Colon (tissue), 2 donors: Measurements from ENCODE around the gene PARD3.
"Not testable (repeated sequence)": the region's sequence is repeated elsewhere in the genome, so short reads cannot be mapped to it uniquely, and the experiment has no call there.

Experiments
- FAIRE-seq: peaks from 2 replicates; lab custom pipeline; 2012; peaks lifted over from hg19 to GRCh38; lab: Jason Lieb, UNC
- donor health status: control.
- donor health status: control.

The PARD3 gene

DNA sequence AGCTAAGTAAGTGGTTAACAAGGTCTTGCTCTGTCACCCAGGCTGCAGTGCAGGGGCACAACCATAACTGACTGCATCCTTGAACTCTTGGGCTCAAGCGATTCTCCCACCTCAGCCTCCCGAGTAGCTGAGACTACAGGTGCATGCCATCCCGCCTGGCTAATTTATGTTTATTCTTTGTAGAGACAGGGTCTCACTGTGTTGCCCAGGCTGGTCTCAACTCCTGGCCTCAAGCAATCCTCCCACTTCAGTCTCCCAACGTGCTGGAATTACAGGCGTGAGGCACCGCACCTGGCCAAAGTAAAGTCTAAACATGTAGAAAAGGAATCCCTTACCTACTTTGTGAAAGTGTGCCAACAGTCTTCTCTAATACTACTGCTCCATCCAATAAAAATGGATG lies 17.9 kb downstream of the PARD3 start:
- FAIRE-seq, result no peak

DNA sequence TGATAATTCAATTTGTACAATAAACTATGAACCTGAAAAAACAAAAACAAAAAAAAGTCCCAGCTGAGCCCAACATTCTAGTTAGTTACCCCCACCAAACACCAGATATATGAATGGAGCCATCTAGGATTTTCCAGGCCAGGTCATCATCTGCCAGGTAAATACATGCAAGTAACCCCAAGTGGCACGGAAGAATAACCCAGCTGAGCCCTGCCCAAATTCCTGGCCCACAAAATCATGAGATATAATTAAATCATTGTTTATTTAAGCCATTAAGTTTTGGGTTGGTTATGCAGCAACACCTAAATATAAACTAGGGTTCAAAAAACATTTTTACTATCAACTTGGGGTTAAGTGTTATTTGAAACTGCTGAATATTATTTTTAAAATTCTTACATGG lies 19.0 kb downstream of the PARD3 start:
- FAIRE-seq, result no peak

DNA sequence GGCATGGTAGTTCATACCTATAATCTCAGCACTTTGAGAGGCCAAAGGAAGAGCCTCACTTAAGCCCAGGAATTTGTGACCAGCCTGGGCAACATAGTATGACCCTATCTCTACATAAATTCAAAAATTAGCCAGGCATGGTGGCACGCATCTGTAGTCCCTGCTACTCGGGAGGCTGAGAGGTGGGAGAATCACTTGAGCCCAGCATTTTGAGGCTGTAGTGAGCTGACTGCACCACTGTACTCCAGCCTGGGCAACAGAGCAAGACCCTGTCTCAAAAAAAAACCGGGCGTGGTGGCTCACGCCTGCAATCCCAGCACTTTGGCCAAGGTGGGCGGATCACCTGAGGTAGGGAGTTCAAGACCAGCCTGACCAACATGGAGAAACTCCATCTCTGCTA lies 19.8 kb downstream of the PARD3 start:
- no peak for FAIRE-seq

DNA sequence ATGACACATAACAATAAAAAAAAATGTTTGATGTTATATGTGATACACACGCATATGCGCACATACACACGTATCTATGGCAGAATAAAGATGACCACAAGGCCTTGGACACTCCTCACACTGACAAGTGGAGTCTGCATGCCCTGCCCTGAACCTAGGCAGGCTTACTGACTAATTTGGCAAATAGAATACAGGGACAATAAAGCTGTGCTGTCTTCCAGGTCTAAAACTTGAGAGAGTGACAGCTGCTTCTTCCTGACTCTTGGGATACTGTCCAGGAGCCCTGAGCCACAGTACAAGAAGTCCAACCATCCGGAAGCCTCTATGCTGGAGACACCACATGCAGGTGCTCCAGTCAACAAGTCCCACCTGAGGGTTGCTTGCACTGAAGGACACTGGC lies 20.3 kb downstream of the PARD3 start:
- no peak for FAIRE-seq

DNA sequence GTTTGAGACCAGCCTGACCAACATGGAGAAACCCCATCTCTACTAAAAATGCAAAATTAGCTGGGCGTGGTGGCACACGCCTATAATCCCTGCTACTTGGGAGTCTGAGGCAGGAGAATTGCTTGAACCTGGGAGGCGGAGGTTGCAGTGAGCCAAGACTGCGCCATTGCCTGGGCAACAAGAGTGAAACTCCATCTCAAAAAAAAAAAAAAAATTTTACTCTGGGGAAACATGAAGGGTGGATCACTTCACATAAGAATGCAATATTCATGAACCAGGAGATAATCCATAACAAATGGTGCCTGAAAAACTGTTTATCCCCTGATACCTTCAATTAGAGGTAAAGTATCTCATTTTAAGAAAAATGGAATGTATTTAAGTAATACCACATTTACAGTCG lies 21.5 kb downstream of the PARD3 start:
- not testable (repeated sequence) for FAIRE-seq

DNA sequence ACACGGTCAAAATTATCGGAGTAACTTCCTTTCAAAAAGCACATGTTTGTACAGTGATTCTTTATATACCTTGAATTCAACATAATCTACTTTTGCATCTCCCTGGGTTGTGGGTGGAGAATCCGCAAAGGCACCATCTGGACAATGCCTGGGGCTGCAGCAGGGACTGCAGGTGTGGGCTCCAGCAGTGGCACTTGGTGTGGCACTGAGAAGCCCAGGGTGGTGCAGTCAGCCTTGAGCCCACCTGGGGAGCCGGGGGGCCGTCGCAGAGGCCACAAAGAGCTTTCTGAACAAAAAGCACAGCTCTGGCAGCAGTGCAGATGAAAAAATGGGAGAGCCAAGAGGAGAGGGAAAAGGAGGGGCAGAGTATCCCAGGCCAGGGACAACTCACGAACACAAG lies 22.2 kb downstream of the PARD3 start:
- FAIRE-seq, result no peak

DNA sequence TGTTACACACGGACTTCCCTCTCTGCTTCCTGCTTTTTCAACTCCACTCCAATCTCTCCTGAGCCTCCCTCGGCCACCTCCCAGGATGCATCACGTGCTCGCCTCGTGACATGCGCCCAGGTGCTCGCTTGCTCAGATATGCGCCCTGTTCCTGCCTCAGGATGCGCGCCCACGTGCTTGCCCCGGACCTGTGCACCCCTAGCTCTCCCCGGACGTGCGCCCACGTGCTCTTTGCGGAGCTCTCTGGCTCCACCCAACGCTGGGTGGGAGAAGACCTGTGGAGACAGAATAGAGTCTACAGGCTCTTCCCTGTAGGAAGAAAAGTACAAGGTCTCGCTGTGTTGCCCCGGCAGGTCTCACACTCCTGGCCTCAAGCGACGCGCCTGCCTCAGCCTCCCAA lies 23.1 kb downstream of the PARD3 start:
- no peak for FAIRE-seq

DNA sequence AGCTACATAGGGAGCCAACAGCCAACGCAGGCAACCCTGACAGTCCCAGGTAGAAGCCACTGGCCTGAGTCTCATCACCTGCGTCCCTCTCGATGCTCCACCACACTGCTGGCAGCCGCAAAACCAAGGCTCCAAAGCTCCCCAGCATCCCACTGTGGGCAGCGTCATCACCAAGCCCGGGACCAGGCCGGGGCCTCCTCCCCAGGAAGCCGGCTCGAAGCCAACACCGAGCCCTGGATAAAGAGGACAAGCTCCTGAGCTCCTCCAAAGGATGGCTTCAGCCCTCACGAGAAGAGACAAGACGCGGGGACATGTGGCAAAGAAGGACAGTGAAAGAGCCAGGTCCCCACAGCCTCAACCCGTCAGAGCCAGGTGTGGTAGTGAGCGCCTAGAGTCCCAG lies 23.9 kb downstream of the PARD3 start:
- FAIRE-seq, result no peak

DNA sequence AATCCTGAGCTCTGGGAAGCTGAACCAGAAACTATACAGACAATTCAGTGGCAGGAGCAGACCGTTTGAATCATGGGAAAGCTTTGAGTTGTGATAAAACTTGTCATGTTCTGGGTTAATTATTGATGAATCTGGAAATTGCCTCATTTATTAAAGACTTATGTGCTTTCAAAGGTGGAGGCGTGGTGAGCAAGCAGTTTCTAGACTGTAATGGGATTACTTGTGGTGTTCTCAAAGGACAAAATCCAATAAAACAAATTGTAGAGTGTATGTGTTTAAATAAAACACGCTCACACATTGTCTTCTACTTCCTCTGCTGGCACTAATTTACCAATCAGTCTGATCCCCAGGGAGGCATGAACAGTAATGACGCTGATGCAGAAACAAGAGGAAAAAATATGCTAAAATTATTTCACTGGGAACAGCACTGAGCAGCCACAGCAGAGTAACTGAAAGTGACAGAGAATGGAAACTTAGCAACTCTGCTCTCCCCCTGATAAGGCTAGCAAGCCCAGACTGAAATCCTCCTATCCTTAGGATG lies 25.1 kb downstream of the PARD3 start:
- FAIRE-seq, result no peak

DNA sequence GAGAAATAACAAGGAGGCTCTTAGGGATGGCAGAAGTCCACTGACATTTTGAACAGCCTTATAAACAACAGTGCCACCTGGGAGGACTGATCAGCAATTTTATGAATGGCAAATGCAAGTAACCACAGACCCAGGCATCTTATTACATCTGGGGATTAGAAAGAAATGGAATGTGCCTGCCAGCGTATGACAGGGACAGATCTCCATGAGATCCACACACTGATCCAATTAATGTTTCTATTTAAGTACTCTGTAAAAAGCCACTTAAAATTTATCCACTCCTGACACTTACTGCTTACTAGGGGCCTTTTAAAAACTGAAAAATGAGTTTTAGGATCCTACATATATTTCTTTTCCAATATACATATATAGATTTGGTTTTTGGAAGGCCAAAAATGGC lies 28.6 kb downstream of the PARD3 start:
- FAIRE-seq, result no peak

DNA sequence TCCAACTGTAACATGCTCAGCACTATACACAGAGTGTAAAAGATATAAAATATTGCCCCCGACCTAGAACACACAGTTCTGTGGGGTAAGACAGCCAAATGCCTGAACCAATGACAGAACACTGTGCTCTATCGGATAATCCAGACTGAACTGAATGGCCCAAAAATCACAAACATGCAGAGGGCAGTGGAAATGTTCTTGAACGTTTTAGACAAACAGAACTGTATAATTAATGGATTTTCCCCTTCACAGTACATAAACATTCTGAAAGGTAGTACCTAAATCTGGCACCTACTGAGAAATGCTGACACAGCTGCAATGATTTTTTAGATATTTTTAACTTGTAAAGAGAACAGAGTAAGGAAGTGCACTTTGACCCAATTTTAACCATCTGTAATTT lies 33.4 kb downstream of the PARD3 start:
- FAIRE-seq, result no peak

DNA sequence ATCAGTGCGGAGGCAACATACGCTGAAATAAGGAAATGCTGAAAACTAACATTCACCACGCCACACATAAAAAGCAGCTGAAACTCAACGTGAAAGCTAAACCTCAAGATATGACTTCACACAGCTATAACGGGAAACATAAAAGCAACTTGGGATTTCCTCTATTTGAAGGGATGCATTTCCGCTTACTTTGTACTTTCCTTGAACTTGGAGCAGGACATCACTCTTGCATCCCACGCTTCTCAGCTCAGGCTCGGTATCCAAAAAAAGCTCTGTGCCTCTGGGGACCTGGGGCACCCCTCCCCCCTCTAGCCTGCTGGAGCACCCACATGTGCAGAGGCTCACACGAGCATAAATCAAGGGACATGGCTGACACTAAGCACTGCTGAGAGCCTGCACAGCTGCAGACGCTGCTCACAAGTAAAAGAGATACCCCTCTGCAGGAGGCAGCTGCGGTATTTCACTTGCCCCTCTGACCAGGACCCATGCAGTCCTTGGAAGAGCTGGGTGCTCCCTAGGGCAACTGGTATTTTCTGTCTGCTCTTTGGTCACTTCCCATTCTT lies 34.2 kb downstream of the PARD3 start:
- FAIRE-seq, result no peak

DNA sequence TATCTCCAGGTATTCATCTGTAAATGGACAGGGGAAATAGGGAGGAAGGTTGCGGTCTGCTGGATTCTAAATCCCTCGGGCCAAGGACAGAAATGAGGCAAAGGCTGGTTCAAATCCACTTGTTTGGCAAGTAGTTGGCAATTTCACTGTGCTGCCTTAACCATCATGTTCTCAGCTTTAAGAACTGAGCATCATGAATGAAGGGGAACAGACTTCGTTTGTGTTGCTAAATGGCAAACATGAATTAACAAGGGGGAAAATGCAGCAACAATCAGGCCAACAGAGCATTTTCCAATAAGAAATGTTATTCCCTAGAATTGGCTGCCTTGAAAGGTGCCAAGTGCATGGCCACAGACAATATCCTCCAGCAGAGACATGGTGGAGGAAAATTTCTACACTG lies 36.9 kb downstream of the PARD3 start:
- no peak for FAIRE-seq

DNA sequence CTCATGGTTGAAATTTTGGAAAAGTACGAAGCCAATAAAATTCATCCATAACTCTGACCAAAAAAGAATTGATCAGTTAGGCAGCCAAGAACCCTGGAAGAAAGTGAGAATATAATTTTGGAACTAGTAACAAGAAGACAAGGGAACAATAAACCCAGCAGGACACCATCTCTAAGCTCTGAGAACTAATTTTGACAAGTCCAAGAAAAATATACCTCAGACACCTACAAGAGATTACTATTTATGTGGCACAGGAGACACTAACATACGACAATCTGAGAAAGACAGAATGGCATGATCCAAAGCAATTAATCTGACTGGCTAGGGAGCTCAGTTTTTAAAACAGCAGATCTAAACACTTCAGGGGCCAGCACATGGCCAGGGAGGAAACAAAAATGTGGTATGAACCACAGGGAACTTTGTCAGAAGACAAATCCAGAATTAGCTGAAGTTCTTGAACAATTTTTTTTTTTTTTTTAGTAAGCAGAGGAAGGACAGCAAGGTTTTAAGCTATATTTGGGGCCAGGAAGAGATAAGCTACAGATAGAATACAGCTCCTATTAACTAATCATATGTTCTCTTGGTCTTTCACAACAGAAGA lies 38.9 kb downstream of the PARD3 start:
- FAIRE-seq, result no peak

DNA sequence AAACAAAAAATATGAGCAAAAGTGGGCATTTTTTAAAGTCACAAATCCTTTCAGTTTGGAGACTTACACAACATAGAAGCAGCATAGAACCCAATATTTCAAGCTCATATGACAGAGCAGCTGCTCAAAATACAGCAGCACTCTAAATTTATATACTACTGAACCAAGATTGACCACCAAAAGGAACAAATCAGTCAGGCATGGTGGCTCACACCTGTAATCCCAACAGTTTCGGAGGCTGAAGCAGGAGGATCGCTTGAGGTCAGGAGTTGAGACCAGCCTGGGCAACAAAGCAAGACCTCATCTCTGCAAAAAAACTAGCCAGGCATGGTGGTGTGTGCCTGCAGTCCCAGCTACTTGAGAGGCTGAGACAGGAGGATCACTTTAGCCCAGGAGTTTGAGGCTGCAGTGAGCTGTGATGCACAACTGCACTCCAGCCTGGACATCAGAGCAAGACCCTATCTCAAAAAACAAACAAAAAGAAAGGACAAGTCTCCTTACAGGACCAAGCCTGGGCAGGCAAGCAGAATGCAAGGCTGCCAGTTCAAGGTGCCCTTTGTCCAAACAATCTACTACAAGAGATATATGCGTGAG lies 40.0 kb downstream of the PARD3 start:
- no peak for FAIRE-seq

DNA sequence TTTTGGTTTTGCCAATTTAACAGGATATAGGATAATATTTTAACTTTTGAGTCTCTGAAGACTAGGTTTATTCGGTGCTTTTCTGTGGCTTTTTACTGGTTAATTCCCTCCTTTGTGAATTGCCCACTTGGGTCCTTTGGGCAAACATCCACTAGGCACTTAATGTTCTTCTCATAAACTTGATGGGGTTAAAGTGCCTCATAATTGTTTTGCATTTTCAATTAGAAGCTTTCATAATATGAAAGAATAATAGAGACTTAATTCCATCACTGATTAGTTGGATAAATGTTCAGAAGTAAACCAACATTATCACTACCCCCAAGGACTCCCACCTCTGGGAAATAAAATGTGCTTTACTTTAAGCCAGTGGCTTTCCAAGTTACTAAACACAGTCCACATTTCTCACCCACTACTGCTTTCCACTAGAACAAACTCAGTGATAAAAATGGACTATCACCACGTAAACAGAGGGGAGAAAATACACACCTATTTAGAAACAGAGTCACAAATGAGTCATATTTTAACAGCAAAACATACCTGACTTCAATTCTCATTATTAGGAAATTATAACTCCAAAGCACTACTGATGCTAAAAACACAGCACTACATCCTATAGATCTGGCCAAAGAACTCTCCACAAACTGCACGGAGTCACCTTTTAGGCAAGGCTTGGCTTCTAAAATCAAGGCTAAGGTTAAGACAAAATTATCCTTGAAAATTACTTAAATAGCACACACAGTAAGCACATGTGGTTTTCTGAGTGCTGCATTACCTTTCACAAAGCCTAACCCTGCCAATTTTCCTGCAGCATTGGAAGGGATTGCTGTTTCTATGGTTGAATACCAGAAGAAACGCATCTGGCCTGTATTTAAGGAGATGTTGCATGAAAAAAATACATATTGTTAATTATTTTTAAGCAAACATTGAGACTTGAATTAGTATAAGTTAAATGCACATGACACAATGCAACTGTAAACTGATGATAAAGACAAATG lies 41.2 kb downstream of the PARD3 start:
- no peak for FAIRE-seq

DNA sequence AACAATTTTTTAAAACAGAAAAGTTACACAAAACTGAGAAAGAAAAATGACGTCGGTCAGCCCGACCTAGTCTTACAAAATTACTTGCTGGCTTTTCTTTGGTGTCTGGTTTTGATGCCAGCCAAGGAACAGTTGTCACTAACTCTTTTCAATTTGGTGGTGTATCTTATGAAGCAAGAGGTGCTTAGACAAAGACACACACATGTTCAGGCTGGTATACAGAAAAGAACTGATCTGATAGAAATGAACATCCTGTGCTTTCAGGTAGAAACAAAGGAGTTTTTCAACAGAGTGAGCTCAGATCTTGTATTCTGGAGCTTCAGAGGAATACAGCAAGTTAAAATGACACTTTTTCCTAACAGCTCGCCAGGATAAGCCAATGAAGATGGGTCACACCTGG lies 43.6 kb downstream of the PARD3 start:
- no peak for FAIRE-seq

DNA sequence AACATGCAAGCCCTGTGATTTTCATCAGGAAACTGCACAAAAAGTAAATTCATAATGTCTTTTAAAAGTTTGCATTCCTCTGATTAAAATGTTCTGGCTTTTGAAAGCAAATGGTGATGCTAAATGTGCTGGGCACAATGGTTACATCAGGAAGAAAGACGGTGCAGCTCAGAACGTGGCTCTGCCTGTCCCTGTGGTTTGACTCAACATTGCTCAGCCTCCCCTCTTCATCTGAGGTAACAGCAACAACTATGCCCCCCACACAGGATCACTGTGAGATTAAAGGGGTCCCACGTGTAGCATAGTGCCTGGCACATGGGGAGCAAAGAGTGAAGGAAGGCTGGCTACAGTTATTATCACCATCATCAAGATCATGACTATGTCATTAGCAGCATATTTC lies 44.0 kb downstream of the PARD3 start:
- no peak for FAIRE-seq

DNA sequence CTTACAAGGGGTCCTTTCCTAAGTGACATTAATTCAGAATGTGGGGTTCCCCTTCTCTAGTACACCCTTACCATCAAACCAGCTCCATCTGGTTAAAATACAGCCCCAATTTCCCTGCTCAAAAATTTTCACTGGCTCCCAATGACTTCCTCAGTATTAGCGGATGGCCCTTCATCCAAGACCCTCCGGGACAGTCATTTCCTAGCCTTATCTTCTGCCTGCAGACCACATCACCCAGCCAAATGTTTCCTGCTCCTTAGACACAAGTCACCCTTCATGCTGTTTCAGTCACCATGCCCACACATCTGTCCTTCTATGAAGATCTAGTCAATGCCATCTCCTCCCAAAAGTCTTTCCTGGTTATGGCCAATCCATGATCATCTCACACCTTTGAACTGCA lies 45.2 kb downstream of the PARD3 start:
- no peak for FAIRE-seq

DNA sequence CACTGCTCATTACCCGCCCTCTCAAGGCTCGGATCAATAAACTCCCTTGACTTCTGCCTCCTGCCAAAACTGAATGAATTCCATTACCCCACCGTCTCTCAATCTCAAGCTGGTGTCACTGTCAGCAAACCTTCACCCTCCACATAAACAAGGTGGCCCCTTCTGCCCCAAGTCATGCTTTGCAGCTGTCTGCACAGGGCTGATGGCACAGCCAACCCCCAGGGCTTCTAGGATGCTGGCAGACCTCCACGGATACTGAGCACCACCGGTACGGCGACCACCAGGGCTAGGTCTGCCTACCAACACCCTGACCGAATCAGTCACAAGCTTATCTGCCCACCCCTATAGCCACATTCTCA lies 46.1 kb downstream of the PARD3 start:
- no peak for FAIRE-seq

DNA sequence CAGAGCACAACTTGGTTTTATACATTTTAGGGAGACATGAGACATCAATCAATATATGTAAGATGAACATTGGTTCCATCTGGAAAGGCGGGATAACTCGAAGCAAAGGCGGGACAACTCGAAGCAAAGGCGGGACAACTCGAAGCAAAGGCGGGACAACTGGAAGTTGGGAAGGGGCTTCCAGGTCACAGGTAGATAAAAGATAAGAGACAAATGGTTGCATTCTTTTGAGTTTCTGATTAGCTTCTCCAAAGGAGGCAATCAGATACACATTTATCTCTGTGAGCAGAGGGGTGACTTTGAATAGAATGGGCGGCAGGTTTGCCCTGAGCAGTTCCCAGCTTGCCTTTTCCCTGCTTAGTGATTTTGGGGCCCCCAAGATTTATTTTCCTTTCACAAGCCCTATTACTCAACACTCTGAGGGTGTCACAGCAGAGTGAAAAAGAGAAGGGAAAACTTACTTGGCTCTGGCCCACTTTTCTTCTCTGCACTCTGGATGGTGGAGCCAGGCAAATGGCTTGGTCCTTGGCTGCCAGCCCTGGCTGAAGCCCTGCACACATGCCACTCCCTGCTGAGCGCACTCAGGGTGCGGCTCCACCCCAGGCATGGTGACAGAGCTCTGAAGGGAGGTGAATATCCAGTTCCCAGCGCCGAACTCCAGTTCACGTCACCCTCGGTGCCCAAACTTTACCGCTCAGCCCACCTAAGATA lies 46.7 kb downstream of the PARD3 start:
- FAIRE-seq, result no peak

DNA sequence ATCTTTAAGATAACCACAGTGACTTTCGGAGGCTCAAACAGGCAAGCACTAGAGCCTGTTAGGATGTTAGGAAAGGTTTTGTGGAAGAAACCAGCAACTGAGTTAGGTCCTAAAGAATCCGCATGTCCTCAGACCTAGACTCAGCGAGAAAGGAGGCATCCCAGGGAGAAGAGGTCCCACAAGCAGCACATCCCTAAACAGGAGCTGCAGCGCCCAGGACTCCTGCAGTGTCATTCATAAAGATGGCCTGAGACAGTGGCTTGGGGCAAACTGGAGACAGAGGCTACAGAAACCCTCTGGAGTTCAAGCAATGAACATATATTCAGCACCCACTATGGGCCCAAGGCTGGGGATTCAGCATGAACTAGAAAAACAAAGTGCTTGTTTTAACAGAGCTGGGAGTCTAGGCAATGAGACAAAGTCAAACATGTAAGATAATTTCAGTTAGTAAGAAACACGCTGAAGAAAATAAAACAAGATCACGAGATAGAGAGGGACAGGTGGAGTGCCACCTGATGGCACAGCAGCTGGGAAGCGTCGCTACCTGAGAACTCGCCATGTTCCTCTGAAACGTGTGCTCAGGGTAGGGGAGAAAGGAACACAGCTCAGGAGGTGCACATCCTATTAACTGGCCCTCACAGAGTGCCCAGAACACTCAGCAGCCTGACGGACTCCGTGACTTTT lies 48.1 kb downstream of the PARD3 start:
- no peak for FAIRE-seq
